ENCODE data around the gene MEGF6.
A peak's percentile ranks its signal among the peaks of the same experiment; 100 is the strongest.

MEGF6 gene

GRCh38 chr1:3460672-3461131, 150.6 kb downstream of the MEGF6 start:
- peak; percentile 77 for DNase-seq (ENCODE audit: low spot score)
- FAIRE-seq: peak; percentile 34

- FAIRE-seq: no peak
- peak; percentile 21 for DNase-seq (ENCODE audit: low spot score)
These were observed 151.2 kb downstream of the MEGF6 start for GRCh38 chr1:3459940-3460671.

- FAIRE-seq: no peak
These were observed 152.0 kb downstream of the MEGF6 start for GRCh38 chr1:3459051-3459908.

GRCh38 chr1:3457910-3458883, 153.1 kb downstream of the MEGF6 start:
- FAIRE-seq (no peak), DNase-seq (ENCODE audit: low spot score) (no peak)

More at GRCh38 chr1:3459051-3459908, 152.0 kb downstream of the MEGF6 start:
- peak; percentile 43 for DNase-seq (ENCODE audit: low spot score)

GRCh38 chr1:3456964-3457909, 154.1 kb downstream of the MEGF6 start:
- DNase-seq (ENCODE audit: low spot score): no peak
- no peak for FAIRE-seq

GRCh38 chr1:3456449-3456963, 154.8 kb downstream of the MEGF6 start:
- FAIRE-seq (no peak), DNase-seq (ENCODE audit: low spot score) (no peak)

- no peak for FAIRE-seq
These were observed 155.4 kb downstream of the MEGF6 start for GRCh38 chr1:3455670-3456448.

GRCh38 chr1:3454811-3455618, 156.3 kb downstream of the MEGF6 start:
- FAIRE-seq (no peak), DNase-seq (ENCODE audit: low spot score) (peak; percentile 29)

More at GRCh38 chr1:3455670-3456448, 155.4 kb downstream of the MEGF6 start:
- DNase-seq (ENCODE audit: low spot score): no peak

GRCh38 chr1:3453891-3454810, 157.2 kb downstream of the MEGF6 start, which contains the start of gene ARHGEF16:
ARHGEF16 (plus strand) TSS chr1:3454665; CDS start chr1:3463085, 8,420 bp downstream.
- DNase-seq (ENCODE audit: low spot score) (peak; percentile 53), FAIRE-seq (no peak)

- FAIRE-seq: no peak
- peak; percentile 57 for DNase-seq (ENCODE audit: low spot score)
These were observed 158.0 kb downstream of the MEGF6 start for GRCh38 chr1:3453203-3453761.

- no peak for DNase-seq (ENCODE audit: low spot score)
- FAIRE-seq: no peak
These were observed 158.5 kb downstream of the MEGF6 start for GRCh38 chr1:3452866-3453175.

GRCh38 chr1:3451994-3452865, 159.1 kb downstream of the MEGF6 start:
- FAIRE-seq (no peak), DNase-seq (ENCODE audit: low spot score) (no peak)

- FAIRE-seq (no peak), DNase-seq (ENCODE audit: low spot score) (no peak)
These were observed 160.3 kb downstream of the MEGF6 start for GRCh38 chr1:3450983-3451382.

GRCh38 chr1:3450202-3450863, 161.0 kb downstream of the MEGF6 start:
- DNase-seq (ENCODE audit: low spot score) (no peak), FAIRE-seq (no peak)

GRCh38 chr1:3444736-3445135, 166.6 kb downstream of the MEGF6 start:
- DNase-seq (ENCODE audit: low spot score): no peak

More at GRCh38 chr1:3444736-3445135, 166.6 kb downstream of the MEGF6 start:
- no peak for FAIRE-seq

All from RCC 7860 (cell line).